ENCODE measurements around the gene UVSSA. TPM values are rescaled to one million over a fixed set of nuclear protein-coding genes. Genes with fewer than 3 reads are reported as not detected.

UVSSA gene
- total RNA-seq, 6 experiments from 2014 or later, result 7.7 to 9.0 (median 8.7) TPM

- H3K36me3 Mint-ChIP-seq (ENCODE audit: low read depth), result peaks cover 64% of the 10 kb centered on the region
- TF ChIP-seq CTCF (IDR thresholded peaks at IDR 0.05), result no peak
These were observed 6.1 kb upstream of the UVSSA start for GRCh38 chr4:1340861-1341260.

GRCh38 chr4:1342003-1342402, 5.0 kb upstream of the UVSSA start:
- peaks cover 53% of the 10 kb centered on the region for H3K36me3 Mint-ChIP-seq (ENCODE audit: low read depth)
- DNase-seq, result no peak
- no peak overlapping the region; the same call in 1 of the 2 replicates for H3K4me3 Mint-ChIP-seq
- H3K4me1 Mint-ChIP-seq (ENCODE audit: low read depth), result peaks cover 48% of the 10 kb centered on the region
- H3K9me3 Mint-ChIP-seq, result no peaks in the 10 kb centered on the region; the same call in none of the 2 replicates
- TF ChIP-seq CTCF (IDR thresholded peaks at IDR 0.05), result no peak
- peaks cover 5% of the 10 kb centered on the region for H3K27me3 Mint-ChIP-seq (ENCODE audit: insufficient read depth)
- peak overlapping the region; percentile 61 for H3K27ac Mint-ChIP-seq

More at GRCh38 chr4:1340861-1341260, 6.1 kb upstream of the UVSSA start:
- H3K4me1 Mint-ChIP-seq (ENCODE audit: low read depth), result peaks cover 49% of the 10 kb centered on the region
- peaks cover 6% of the 10 kb centered on the region for H3K9me3 Mint-ChIP-seq
- no peak overlapping the region; the same call in 1 of the 2 replicates for H3K4me3 Mint-ChIP-seq
- peaks cover 5% of the 10 kb centered on the region for H3K27me3 Mint-ChIP-seq (ENCODE audit: insufficient read depth)
- no peak overlapping the region for H3K27ac Mint-ChIP-seq
- DNase-seq, result no peak

GRCh38 chr4:1344696-1345095, 2.3 kb upstream of the UVSSA start:
- Mint-ChIP-seq H3K27ac (peak overlapping the region; percentile 33), H3K9me3 (no peaks in the 10 kb centered on the region; the same call in 1 of the 2 replicates), H3K4me3 (peak overlapping the region; percentile 95), H3K36me3 (ENCODE audit: low read depth) (peaks cover 40% of the 10 kb centered on the region), H3K4me1 (ENCODE audit: low read depth) (peaks cover 55% of the 10 kb centered on the region), H3K27me3 (ENCODE audit: insufficient read depth) (peaks cover 5% of the 10 kb centered on the region)
- DNase-seq, result no peak
- no peak for TF ChIP-seq CTCF (IDR thresholded peaks at IDR 0.05)

GRCh38 chr4:1345903-1346780, 866 bp upstream of the UVSSA start:
- Mint-ChIP-seq H3K4me1 (ENCODE audit: low read depth) (peaks cover 54% of the 10 kb centered on the region), H3K9me3 (no peaks in the 10 kb centered on the region; the same call in 1 of the 2 replicates), H3K27me3 (ENCODE audit: insufficient read depth) (peaks cover 6% of the 10 kb centered on the region), H3K4me3 (peak overlapping the region; percentile 95), H3K36me3 (ENCODE audit: low read depth) (peaks cover 32% of the 10 kb centered on the region), H3K27ac (peak overlapping the region; percentile 85)
- peak; percentile 23 for DNase-seq
- no peak; the same call in none of the 2 replicates for TF ChIP-seq CTCF (IDR thresholded peaks at IDR 0.05)

- H3K4me3 Mint-ChIP-seq, result peak overlapping the region; percentile 88
- TF ChIP-seq CTCF (IDR thresholded peaks at IDR 0.05), result 0 out of 2 replicates have a peak, but pooled peaks have one; percentile 14
- peak overlapping the region; percentile 95 for H3K27ac Mint-ChIP-seq
- H3K9me3 Mint-ChIP-seq, result no peaks in the 10 kb centered on the region
- H3K36me3 Mint-ChIP-seq (ENCODE audit: low read depth), result peaks cover 19% of the 10 kb centered on the region
- DNase-seq, result peak; percentile 85
- H3K27me3 Mint-ChIP-seq (ENCODE audit: insufficient read depth), result peaks cover 6% of the 10 kb centered on the region
- H3K4me1 Mint-ChIP-seq (ENCODE audit: low read depth), result peaks cover 47% of the 10 kb centered on the region
These were observed 429 bp downstream of the UVSSA start for GRCh38 chr4:1347410-1347864.

Data from HFFc6 (cell line).